K562 (cell line): ENCODE measurements around the gene SLC22A4. TPM values are rescaled to one million over a fixed set of nuclear protein-coding genes. Genes with fewer than 3 reads are reported as not detected.
A peak's percentile ranks its signal among the peaks of the same experiment; 100 is the strongest.

Experiments used
- ATAC-seq: fragments of 200-7000 bp; cut with Tn5 transposase; 3 replicates; pipeline ENCODE4 v1.9.1; 2020; ENCODE audit warnings: moderate library complexity
- BruUV-seq: library from RNA; stranded (reverse); fragments of 400-500 nt; replicated peaks from 2 replicates; lab custom pipeline; 2021; lab: Mats Ljungman, UMichigan
- CTCF ChIA-PET: fragments of 300-600 bp; formaldehyde crosslinking; extraction: SDS; loops from one replicate; lab custom pipeline; 2021; ENCODE audit warnings: low intra/inter-chr PET ratio; lab: Yijun Ruan, JAX
- POLR2A ChIA-PET: fragments of 300-600, 350-650 bp; sonication (Branson Sonifier 250); formaldehyde crosslinking; extraction: SDS; loops from one replicate; lab custom pipeline; 2021; ENCODE audit warnings: antibody characterized with exemption, inconsistent platforms; lab: Yijun Ruan, JAX
- DNase-seq, 4 experiments: peaks; one replicate each; pipeline versions ENCODE4 v3.0.0 to v3.0.0-alpha.2; 2011 to 2018; ENCODE audit warnings: low spot score in 3 of 4, mixed read lengths in 3 of 4; ENCODE audit errors: extremely low read depth in 1 of 4
- FAIRE-seq: peaks from 2 replicates; lab custom pipeline; 2011; peaks lifted over from hg19 to GRCh38; lab: Jason Lieb, UNC
- H2AFZ ChIP-seq: 2 replicates; pipeline ENCODE4 v1.6.0; 2011; ENCODE audit warnings: low read depth, low read length, control low read depth, inconsistent platforms
- H3K27ac ChIP-seq: fragments of 200-600 bp; 3 replicates; pipeline ENCODE4 v1.8.0; 2011; ENCODE audit warnings: low read depth, mild to moderate bottlenecking, control low read depth, inconsistent platforms, low read length, moderate library complexity, mixed read lengths; ENCODE audit errors: extremely low read depth
- H3K27me3 ChIP-seq, 2 experiments: fragments of 300-600 bp in 1 of 2; 2 replicates in 1 of 2; 3 replicates in 1 of 2; pipeline versions ENCODE4 v1.6.0 to v1.8.0; 2011; ENCODE audit warnings: inconsistent platforms in 2 of 2, low read length in 2 of 2, mild to moderate bottlenecking in 1 of 2, mixed read lengths in 1 of 2, moderate library complexity in 1 of 2; ENCODE audit not compliant: control insufficient read depth in 2 of 2, insufficient read depth in 2 of 2
- H3K36me3 ChIP-seq: fragments of 300-600 bp; 3 replicates; pipeline ENCODE4 v1.8.0; 2011; ENCODE audit warnings: mild to moderate bottlenecking, low read length, inconsistent platforms; ENCODE audit not compliant: control insufficient read depth, insufficient read depth
- H3K4me1 ChIP-seq, 2 experiments: fragments of 200-600 bp in 1 of 2; replicated peaks in 1 of 2; 2 replicates in 1 of 2; 3 replicates in 1 of 2; pipeline versions ENCODE4 v1.5.1 to v1.8.0; 2011; ENCODE audit warnings: inconsistent platforms in 2 of 2, low read length in 2 of 2, mild to moderate bottlenecking in 1 of 2, mixed read lengths in 1 of 2, moderate library complexity in 1 of 2; ENCODE audit not compliant: control insufficient read depth in 2 of 2, insufficient read depth in 2 of 2
- H3K4me2 ChIP-seq: 2 replicates; pipeline ENCODE4 v1.6.1; 2011; ENCODE audit warnings: low read length, control low read depth, inconsistent platforms, mixed read lengths; ENCODE audit not compliant: insufficient read depth
- H3K4me3 ChIP-seq: fragments of 200-600 bp; sonication (generic), shearing (Covaris generic); 2 replicates; pipeline ENCODE4 v1.5.1; 2016; ENCODE audit warnings: control low read depth, inconsistent platforms
- H3K79me2 ChIP-seq: fragments of 200-600 bp; 3 replicates; pipeline ENCODE4 v1.8.0; 2011; ENCODE audit warnings: low read length, inconsistent platforms; ENCODE audit not compliant: control insufficient read depth, insufficient read depth
- H3K9ac ChIP-seq, 2 experiments: 2 replicates each; pipeline versions ENCODE4 v1.6.0 to v1.6.1; 2011; ENCODE audit warnings: low read depth in 2 of 2, low read length in 2 of 2, control low read depth in 1 of 2, inconsistent platforms in 1 of 2, mild to moderate bottlenecking in 1 of 2, mixed read lengths in 1 of 2; ENCODE audit not compliant: insufficient read depth in 1 of 2
- H3K9me1 ChIP-seq: one replicate; pipeline ENCODE4 v1.6.0; 2011; ENCODE audit warnings: inconsistent platforms, mild to moderate bottlenecking, low read length, moderate library complexity; ENCODE audit not compliant: control insufficient read depth, insufficient read depth
- H3K9me3 ChIP-seq: replicated peaks from 2 replicates; pipeline ENCODE4 v1.5.1; 2011; ENCODE audit warnings: low read depth, low read length, inconsistent platforms; ENCODE audit not compliant: control insufficient read depth, insufficient read depth
- H4K20me1 ChIP-seq: replicated peaks from 2 replicates; pipeline ENCODE4 v1.6.1; 2011; ENCODE audit warnings: low read length, inconsistent platforms, mixed read lengths; ENCODE audit not compliant: control insufficient read depth, insufficient read depth
- E2F1 ChIP-seq: sonication (generic); formaldehyde crosslinking; IDR thresholded peaks from 2 replicates; pipeline ENCODE4 v1.8.1; 2023; ENCODE audit warnings: mild to moderate bottlenecking, missing genetic modification reagents, moderate library complexity
- GABPB1 ChIP-seq: sonication (generic); formaldehyde crosslinking; IDR thresholded peaks from 2 replicates; pipeline ENCODE4 v1.8.0; 2022; ENCODE audit warnings: mild to moderate bottlenecking, missing genetic modification reagents
- NFIC ChIP-seq: fragments of 450-650 bp; IDR thresholded peaks from 2 replicates; pipeline ENCODE4 v1.6.1; 2017; ENCODE audit warnings: mild to moderate bottlenecking, inconsistent platforms
- PHF8 ChIP-seq: fragments of 200-600 bp; sonication (generic); IDR thresholded peaks from 2 replicates; pipeline ENCODE4 v1.6.1; 2012; ENCODE audit warnings: mixed run types, mild to moderate bottlenecking, inconsistent platforms, low read length, moderate library complexity, borderline replicate concordance
- POU5F1 ChIP-seq: fragments of 150-350 bp; IDR thresholded peaks from 2 replicates; pipeline ENCODE4 v1.6.1; 2014; ENCODE audit warnings: borderline replicate concordance, low read length, low read depth, mild to moderate bottlenecking; ENCODE audit not compliant: partially characterized antibody
- PTRF ChIP-seq: fragments of 450-650 bp; IDR thresholded peaks from 2 replicates; pipeline ENCODE4 v1.6.1; 2016; ENCODE audit warnings: mild to moderate bottlenecking, missing genetic modification characterization, missing compliant biosample characterization
- RHOXF2B ChIP-seq: fragments of 250-450 bp; sonication (Bioruptor Pico); conservative IDR thresholded peaks from 2 replicates; pipeline ENCODE4 v1.5.1; 2021
- TEAD1 ChIP-seq, 2 experiments: fragments of 450-650 bp in 1 of 2; sonication (generic) in 1 of 2; formaldehyde crosslinking; IDR thresholded peaks; 2 replicates each; pipeline versions ENCODE4 v1.4.0 to v1.8.0; 2020 to 2022; ENCODE audit warnings: mild to moderate bottlenecking in 2 of 2, missing genetic modification reagents in 1 of 2
- ZBED1 ChIP-seq: IDR thresholded peaks from 2 replicates; pipeline ENCODE4 v1.6.1; 2014
- WGBS: fragments of 100-300 bp; shearing (Covaris generic); methylation state at CpG from one replicate; pipeline ENCODE4 v1.1.6; 2016; ENCODE audit warnings: low coverage, mixed read lengths; ENCODE audit not compliant: insufficient coverage; ENCODE audit errors: missing lambda C conversion rate; 5-methylcytosine and 5-hydroxymethylcytosine counted together
- in situ Hi-C: fragments of 300-500 bp; cut with MboI; formaldehyde crosslinking; loops from 4 replicates; pipeline ENCODE4 v1.15.0; 2018; ENCODE audit warnings: inconsistent platforms, mixed read lengths
- intact Hi-C: fragments of 100-400 bp; cut with micrococcal nuclease; formaldehyde crosslinking; loops from 2 replicates; pipeline ENCODE4 v1.14.2; 2022
- polyA plus RNA-seq, 8 experiments: library from polyadenylated mRNA; depleted of rRNA in 4 of 8; stranded (reverse) in 5 of 8; unstranded in 3 of 8; fragments of >200 nt; fragmentation: Nextera tagmentation in 2 of 8; fragmentation: Illumina TruSeq in 1 of 8; extraction: Ambion mirVana in 2 of 8; extraction: Trizol in 1 of 8; gene quantifications; 2 replicates each; pipeline versions ENCODE4 v1.2.1 to v1.2.3, GENCODE V29; 2011 to 2014; ENCODE audit warnings: inconsistent platforms in 1 of 8, missing spikeins in 1 of 8
- total RNA-seq, 7 experiments: library from RNA; depleted of rRNA in 6 of 7; stranded (reverse); fragments of >200 nt in 6 of 7; fragmentation: Illumina TruSeq in 2 of 7; extraction: Trizol in 2 of 7; gene quantifications; 2 replicates each; pipeline versions ENCODE4 v1.2.1 to v1.2.3, GENCODE V29; 2011 to 2021; ENCODE audit warnings: low replicate concordance in 1 of 7
- TF ChIP-seq, protein P1 (sequence below), 2 experiments: fragments of 450-650 bp; IDR thresholded peaks; 2 replicates each; pipeline ENCODE4 v1.6.1; 2018; ENCODE audit warnings: mild to moderate bottlenecking in 2 of 2, low read depth in 1 of 2; ENCODE audit not compliant: partially characterized antibody in 2 of 2
- TF ChIP-seq, protein P2 (sequence below): sonication (generic); formaldehyde crosslinking; IDR thresholded peaks from 2 replicates; pipeline ENCODE4 v1.8.0; 2022; ENCODE audit warnings: mild to moderate bottlenecking, missing genetic modification reagents, borderline replicate concordance

Gene SLC22A4
- total and polyA plus RNA-seq, 9 of the 15 experiments (the other 6 are each of a cell fraction or from before 2014, with no cell fraction given): 2.7 to 9.5 (median 6.2) TPM

- Histone ChIP-seq H3K9me1 (no peaks in the 10 kb centered on the region), H3K27ac (peak overlapping the region; percentile 74; the same call in 2 of the 3 replicates), H3K36me3 (peaks cover 19% of the 10 kb centered on the region; the same call in 2 of the 3 replicates), H3K9ac (peak overlapping the region; percentile 72 to 93), H3K27me3 (no peaks in the 10 kb centered on the region), H3K4me1 (peaks cover 41 to 63% of the 10 kb centered on the region in 2 experiments), H4K20me1 (0 out of 2 replicates have a peak, but pooled peaks cover 4% of the 10 kb centered on the region), H2AFZ (peak overlapping the region; percentile 43), H3K79me2 (peaks cover 36% of the 10 kb centered on the region), H3K4me3 (peak overlapping the region; percentile 63), H3K4me2 (peak overlapping the region; percentile 74), H3K9me3 (no peaks in the 10 kb centered on the region; the same call in 1 of the 2 replicates)
- ChIA-PET CTCF (no interaction called here), POLR2A (interaction anchor here (0.7 to 1.7 kb wide), 9 partner anchors 8 to 175 kb away, joined by 3 to 5 read pairs (median 3); no protein-coding TSS in a partner anchor)
- intact Hi-C loops (no loop called here), in situ Hi-C loops (no loop called here)
- no TSS peak for BruUV-seq
- FAIRE-seq: peak; percentile 72
- 40% methylated on average over 20 of the region's 24 CpGs for WGBS
- peak; percentile 54 to 69 (median 58) for DNase-seq
- ATAC-seq: peak; percentile 58
- no peak for TF ChIP-seq E2F1 (CRISPR knock-in tag)
- TF ChIP-seq PHF8: peak; percentile 3; the same call in 1 of the 2 replicates
- no peak for TF ChIP-seq RHOXF2B (CRISPR knock-in tag)
- no peak for TF ChIP-seq ZBED1
- no peak for TF ChIP-seq PTRF (tag)
- TF ChIP-seq GABPB1 (CRISPR knock-in tag): no peak
- TF ChIP-seq, protein P1, sequence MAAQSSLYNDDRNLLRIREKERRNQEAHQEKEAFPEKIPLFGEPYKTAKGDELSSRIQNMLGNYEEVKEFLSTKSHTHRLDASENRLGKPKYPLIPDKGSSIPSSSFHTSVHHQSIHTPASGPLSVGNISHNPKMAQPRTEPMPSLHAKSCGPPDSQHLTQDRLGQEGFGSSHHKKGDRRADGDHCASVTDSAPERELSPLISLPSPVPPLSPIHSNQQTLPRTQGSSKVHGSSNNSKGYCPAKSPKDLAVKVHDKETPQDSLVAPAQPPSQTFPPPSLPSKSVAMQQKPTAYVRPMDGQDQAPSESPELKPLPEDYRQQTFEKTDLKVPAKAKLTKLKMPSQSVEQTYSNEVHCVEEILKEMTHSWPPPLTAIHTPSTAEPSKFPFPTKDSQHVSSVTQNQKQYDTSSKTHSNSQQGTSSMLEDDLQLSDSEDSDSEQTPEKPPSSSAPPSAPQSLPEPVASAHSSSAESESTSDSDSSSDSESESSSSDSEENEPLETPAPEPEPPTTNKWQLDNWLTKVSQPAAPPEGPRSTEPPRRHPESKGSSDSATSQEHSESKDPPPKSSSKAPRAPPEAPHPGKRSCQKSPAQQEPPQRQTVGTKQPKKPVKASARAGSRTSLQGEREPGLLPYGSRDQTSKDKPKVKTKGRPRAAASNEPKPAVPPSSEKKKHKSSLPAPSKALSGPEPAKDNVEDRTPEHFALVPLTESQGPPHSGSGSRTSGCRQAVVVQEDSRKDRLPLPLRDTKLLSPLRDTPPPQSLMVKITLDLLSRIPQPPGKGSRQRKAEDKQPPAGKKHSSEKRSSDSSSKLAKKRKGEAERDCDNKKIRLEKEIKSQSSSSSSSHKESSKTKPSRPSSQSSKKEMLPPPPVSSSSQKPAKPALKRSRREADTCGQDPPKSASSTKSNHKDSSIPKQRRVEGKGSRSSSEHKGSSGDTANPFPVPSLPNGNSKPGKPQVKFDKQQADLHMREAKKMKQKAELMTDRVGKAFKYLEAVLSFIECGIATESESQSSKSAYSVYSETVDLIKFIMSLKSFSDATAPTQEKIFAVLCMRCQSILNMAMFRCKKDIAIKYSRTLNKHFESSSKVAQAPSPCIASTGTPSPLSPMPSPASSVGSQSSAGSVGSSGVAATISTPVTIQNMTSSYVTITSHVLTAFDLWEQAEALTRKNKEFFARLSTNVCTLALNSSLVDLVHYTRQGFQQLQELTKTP (IDR thresholded peaks at IDR 0.05; ENCODE audit: low read depth in 1 of 2, partially characterized antibody in 2 of 2): no peak
- no peak for TF ChIP-seq POU5F1
- TF ChIP-seq, protein P2, sequence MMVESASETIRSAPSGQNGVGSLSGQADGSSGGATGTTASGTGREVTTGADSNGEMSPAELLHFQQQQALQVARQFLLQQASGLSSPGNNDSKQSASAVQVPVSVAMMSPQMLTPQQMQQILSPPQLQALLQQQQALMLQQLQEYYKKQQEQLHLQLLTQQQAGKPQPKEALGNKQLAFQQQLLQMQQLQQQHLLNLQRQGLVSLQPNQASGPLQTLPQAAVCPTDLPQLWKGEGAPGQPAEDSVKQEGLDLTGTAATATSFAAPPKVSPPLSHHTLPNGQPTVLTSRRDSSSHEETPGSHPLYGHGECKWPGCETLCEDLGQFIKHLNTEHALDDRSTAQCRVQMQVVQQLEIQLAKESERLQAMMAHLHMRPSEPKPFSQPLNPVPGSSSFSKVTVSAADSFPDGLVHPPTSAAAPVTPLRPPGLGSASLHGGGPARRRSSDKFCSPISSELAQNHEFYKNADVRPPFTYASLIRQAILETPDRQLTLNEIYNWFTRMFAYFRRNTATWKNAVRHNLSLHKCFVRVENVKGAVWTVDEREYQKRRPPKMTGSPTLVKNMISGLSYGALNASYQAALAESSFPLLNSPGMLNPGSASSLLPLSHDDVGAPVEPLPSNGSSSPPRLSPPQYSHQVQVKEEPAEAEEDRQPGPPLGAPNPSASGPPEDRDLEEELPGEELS (CRISPR knock-in tag): no peak
- no peak for TF ChIP-seq TEAD1 (CRISPR knock-in tag; IDR thresholded peaks at IDR 0.05)
- TF ChIP-seq NFIC: 0 out of 2 replicates have a peak, but pooled peaks have one; percentile 34
Observed at GRCh38 chr5:132259069-132259851, 34.9 kb upstream of the SLC22A4 start.
